GM21723 (cell line): Measurements from ENCODE around the gene ADAM19.

Experiments
- ATAC-seq: cut with Tn5 transposase; IDR thresholded peaks from one replicate; pipeline ENCODE4 v1.9.1; 2021; ENCODE audit warnings: mild to moderate bottlenecking, moderate library complexity; ENCODE audit not compliant: unreplicated experiment

Gene ADAM19

GRCh38 chr5:157563929-157564716 lies 11.5 kb downstream of the ADAM19 start:
- ATAC-seq, result no peak

- ATAC-seq, result no peak
Measured at GRCh38 chr5:157563373-157563928, 12.1 kb downstream of the ADAM19 start.

GRCh38 chr5:157562111-157562581 lies 13.4 kb downstream of the ADAM19 start:
- no peak for ATAC-seq

- no peak for ATAC-seq
Measured at GRCh38 chr5:157561110-157561509, 14.5 kb downstream of the ADAM19 start.

- ATAC-seq, result no peak
Measured at GRCh38 chr5:157559301-157559700, 16.3 kb downstream of the ADAM19 start.

GRCh38 chr5:157558681-157559080 lies 16.9 kb downstream of the ADAM19 start:
- ATAC-seq, result no peak

GRCh38 chr5:157558041-157558595 lies 17.5 kb downstream of the ADAM19 start:
- ATAC-seq, result no peak

GRCh38 chr5:157556615-157557418 lies 18.8 kb downstream of the ADAM19 start:
- ATAC-seq, result no peak

- no peak for ATAC-seq
Measured at GRCh38 chr5:157555037-157555640, 20.4 kb downstream of the ADAM19 start.

- ATAC-seq, result no peak
Measured at GRCh38 chr5:157554179-157555036, 21.2 kb downstream of the ADAM19 start.

GRCh38 chr5:157552650-157553049 lies 22.9 kb downstream of the ADAM19 start:
- no peak for ATAC-seq

- no peak for ATAC-seq
Measured at GRCh38 chr5:157550663-157551062, 24.9 kb downstream of the ADAM19 start.

- no peak for ATAC-seq
Measured at GRCh38 chr5:157549954-157550549, 25.5 kb downstream of the ADAM19 start.

GRCh38 chr5:157549283-157549629 lies 26.3 kb downstream of the ADAM19 start:
- no peak for ATAC-seq

GRCh38 chr5:157548513-157549282 lies 26.9 kb downstream of the ADAM19 start:
- ATAC-seq, result no peak

- ATAC-seq, result no peak
Measured at GRCh38 chr5:157547941-157548512, 27.5 kb downstream of the ADAM19 start.

- no peak for ATAC-seq
Measured at GRCh38 chr5:157546456-157547100, 29.0 kb downstream of the ADAM19 start.
